Measurements from ENCODE around the gene GDI1. TPM values are rescaled to one million over a fixed set of nuclear protein-coding genes. Genes with fewer than 3 reads are reported as not detected.
A peak's percentile ranks its signal among the peaks of the same experiment; 100 is the strongest.

GDI1 gene
- total and polyA plus RNA-seq, 9 of the 15 experiments (the other 6 are each of a cell fraction or from before 2014, with no cell fraction given), result 0.97 to 82.6 (median 37.5) TPM

DNA sequence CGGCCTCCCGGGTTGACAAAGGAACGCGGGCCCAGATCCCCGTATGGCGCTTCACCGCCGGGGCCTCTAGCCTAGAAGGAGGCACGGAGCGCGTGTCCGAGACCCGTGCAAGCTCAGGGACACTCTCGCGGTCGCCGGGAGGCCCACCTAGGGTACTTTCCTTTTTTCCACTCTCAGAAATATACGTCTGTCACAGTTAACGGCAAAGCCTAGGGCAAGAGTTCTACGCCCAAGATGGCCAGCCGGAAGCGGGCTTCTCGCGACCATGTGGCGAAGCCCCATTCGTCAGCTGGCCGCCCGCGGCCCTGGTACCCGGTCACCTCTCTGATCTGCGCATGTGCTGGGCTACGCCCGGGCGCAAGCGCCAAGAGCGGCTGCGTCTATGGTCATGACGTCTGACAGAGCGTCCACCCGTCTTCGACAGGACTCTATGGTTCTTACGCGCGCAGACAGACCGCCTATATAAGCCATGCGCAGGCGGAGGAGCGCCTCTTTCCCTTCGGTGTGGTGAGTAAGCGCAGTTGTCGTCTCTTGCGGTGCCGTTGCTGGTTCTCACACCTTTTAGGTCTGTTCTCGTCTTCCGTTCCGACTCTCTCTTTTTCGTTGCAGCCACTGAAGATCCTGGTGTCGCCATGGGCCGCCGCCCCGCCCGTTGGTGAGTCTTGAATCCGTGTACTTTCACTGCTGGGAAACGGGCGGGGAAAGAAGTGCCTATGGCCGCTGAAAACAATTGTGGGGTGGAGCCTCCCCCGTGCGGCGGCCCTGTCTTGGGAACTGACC lies 38.9 kb upstream of the GDI1 start, which contains the start of gene RPL10 (continued):
- TF ChIP-seq EWSR1 (IDR thresholded peaks at IDR 0.05; ENCODE audit: borderline replicate concordance, low read depth, partially characterized antibody) (no peak), C11orf30 (IDR thresholded peaks at IDR 0.05; ENCODE audit: low read depth) (peak; percentile 58), RBFOX2 (IDR thresholded peaks at IDR 0.05; ENCODE audit: low read depth, low read length) (peak; percentile 97), ZNF589 (CRISPR knock-in tag; IDR thresholded peaks at IDR 0.05; ENCODE audit: low read depth) (peak; percentile 55), RNF2 (IDR thresholded peaks at IDR 0.05) (peak; percentile 83), ESRRA (IDR thresholded peaks at IDR 0.05; ENCODE audit: borderline replicate concordance, low read depth) (peak; percentile 19; the same call in 1 of the 2 replicates), ZNF584 (CRISPR knock-in tag; IDR thresholded peaks at IDR 0.05; ENCODE audit: low read depth) (no peak), POLR2AphosphoS5 (IDR thresholded peaks at IDR 0.05; ENCODE audit: control insufficient read depth, insufficient read depth, low read depth, low read length) (peak; percentile 99), BCOR (IDR thresholded peaks at IDR 0.05) (no peak)
- TF ChIP-seq, protein P1, sequence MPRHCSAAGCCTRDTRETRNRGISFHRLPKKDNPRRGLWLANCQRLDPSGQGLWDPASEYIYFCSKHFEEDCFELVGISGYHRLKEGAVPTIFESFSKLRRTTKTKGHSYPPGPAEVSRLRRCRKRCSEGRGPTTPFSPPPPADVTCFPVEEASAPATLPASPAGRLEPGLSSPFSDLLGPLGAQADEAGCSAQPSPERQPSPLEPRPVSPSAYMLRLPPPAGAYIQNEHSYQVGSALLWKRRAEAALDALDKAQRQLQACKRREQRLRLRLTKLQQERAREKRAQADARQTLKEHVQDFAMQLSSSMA (CRISPR knock-in tag; IDR thresholded peaks at IDR 0.05), result no peak
- TF ChIP-seq, protein P2, sequence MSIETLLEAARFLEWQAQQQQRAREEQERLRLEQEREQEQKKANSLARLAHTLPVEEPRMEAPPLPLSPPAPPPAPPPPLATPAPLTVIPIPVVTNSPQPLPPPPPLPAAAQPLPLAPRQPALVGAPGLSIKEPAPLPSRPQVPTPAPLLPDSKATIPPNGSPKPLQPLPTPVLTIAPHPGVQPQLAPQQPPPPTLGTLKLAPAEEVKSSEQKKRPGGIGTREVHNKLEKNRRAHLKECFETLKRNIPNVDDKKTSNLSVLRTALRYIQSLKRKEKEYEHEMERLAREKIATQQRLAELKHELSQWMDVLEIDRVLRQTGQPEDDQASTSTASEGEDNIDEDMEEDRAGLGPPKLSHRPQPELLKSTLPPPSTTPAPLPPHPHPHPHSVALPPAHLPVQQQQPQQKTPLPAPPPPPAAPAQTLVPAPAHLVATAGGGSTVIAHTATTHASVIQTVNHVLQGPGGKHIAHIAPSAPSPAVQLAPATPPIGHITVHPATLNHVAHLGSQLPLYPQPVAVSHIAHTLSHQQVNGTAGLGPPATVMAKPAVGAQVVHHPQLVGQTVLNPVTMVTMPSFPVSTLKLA (conservative IDR thresholded peaks at IDR 0.05), result peak; percentile 14 to 41; a peak in 3 of 4 replicates
- TF ChIP-seq, protein P3, sequence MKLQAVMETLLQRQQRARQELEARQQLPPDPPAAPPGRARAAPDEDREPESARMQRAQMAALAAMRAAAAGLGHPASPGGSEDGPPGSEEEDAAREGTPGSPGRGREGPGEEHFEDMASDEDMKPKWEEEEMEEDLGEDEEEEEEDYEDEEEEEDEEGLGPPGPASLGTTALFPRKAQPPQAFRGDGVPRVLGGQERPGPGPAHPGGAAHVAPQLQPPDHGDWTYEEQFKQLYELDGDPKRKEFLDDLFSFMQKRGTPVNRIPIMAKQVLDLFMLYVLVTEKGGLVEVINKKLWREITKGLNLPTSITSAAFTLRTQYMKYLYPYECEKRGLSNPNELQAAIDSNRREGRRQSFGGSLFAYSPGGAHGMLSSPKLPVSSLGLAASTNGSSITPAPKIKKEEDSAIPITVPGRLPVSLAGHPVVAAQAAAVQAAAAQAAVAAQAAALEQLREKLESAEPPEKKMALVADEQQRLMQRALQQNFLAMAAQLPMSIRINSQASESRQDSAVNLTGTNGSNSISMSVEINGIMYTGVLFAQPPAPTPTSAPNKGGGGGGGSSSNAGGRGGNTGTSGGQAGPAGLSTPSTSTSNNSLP (IDR thresholded peaks at IDR 0.05; ENCODE audit: borderline replicate concordance, low read depth, low read length), result no peak
- TF ChIP-seq, protein P4, sequence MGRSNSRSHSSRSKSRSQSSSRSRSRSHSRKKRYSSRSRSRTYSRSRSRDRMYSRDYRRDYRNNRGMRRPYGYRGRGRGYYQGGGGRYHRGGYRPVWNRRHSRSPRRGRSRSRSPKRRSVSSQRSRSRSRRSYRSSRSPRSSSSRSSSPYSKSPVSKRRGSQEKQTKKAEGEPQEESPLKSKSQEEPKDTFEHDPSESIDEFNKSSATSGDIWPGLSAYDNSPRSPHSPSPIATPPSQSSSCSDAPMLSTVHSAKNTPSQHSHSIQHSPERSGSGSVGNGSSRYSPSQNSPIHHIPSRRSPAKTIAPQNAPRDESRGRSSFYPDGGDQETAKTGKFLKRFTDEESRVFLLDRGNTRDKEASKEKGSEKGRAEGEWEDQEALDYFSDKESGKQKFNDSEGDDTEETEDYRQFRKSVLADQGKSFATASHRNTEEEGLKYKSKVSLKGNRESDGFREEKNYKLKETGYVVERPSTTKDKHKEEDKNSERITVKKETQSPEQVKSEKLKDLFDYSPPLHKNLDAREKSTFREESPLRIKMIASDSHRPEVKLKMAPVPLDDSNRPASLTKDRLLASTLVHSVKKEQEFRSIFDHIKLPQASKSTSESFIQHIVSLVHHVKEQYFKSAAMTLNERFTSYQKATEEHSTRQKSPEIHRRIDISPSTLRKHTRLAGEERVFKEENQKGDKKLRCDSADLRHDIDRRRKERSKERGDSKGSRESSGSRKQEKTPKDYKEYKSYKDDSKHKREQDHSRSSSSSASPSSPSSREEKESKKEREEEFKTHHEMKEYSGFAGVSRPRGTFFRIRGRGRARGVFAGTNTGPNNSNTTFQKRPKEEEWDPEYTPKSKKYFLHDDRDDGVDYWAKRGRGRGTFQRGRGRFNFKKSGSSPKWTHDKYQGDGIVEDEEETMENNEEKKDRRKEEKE (IDR thresholded peaks at IDR 0.05; ENCODE audit: borderline replicate concordance in 1 of 2, control insufficient read depth in 1 of 2, low read depth in 2 of 2, low read length in 1 of 2), result peak in 1 of 2 experiments; percentile 84; a peak in 2 of 4 replicates
